GM23338 (cell line): ENCODE results near the gene SSMEM1. TPM values are rescaled to one million over a fixed set of nuclear protein-coding genes. Genes with fewer than 3 reads are reported as not detected.

Experiments
- ATAC-seq: fragments of 200-7000 bp; cut with Tn5 transposase; 3 replicates; pipeline ENCODE4 v1.9.1; 2020
- DNase-seq: peaks from one replicate; pipeline ENCODE4 v3.0.0-alpha.2; 2015; ENCODE audit warnings: low spot score
- H2AFZ ChIP-seq: fragments of 200-600 bp; sonication (generic); 2 replicates; pipeline ENCODE4 v1.8.0; 2016; ENCODE audit warnings: antibody characterized with exemption, mild to moderate bottlenecking, moderate library complexity
- H3F3A ChIP-seq: fragments of 200-600 bp; sonication (generic); replicated peaks from 2 replicates; pipeline ENCODE4 v1.8.0; 2017; ENCODE audit warnings: antibody characterized with exemption, mixed run types, low read depth
- H3K27ac ChIP-seq: fragments of 200-600 bp; sonication (generic); 2 replicates; pipeline ENCODE4 v1.6.1; 2016; ENCODE audit warnings: low read depth
- H3K27me3 ChIP-seq: fragments of 200-600 bp; sonication (generic); 2 replicates; pipeline ENCODE4 v1.8.0; 2016; ENCODE audit warnings: mild to moderate bottlenecking, mixed run types, moderate library complexity; ENCODE audit not compliant: insufficient read depth
- H3K36me3 ChIP-seq: fragments of 200-600 bp; sonication (generic); 2 replicates; pipeline ENCODE4 v1.8.0; 2016; ENCODE audit warnings: mild to moderate bottlenecking; ENCODE audit not compliant: insufficient read depth
- H3K4me1 ChIP-seq: fragments of 200-600 bp; sonication (generic); 2 replicates; pipeline ENCODE4 v1.8.0; 2016; ENCODE audit warnings: mild to moderate bottlenecking, moderate library complexity; ENCODE audit not compliant: insufficient read depth
- H3K4me2 ChIP-seq: fragments of 200-600 bp; sonication (generic); 2 replicates; pipeline ENCODE4 v1.7.1; 2017; ENCODE audit warnings: mixed run types
- H3K4me3 ChIP-seq: fragments of 200-600 bp; sonication (generic); 2 replicates; pipeline ENCODE4 v1.6.1; 2016; ENCODE audit warnings: mixed run types
- H3K79me2 ChIP-seq: fragments of 200-600 bp; sonication (generic); replicated peaks from 2 replicates; pipeline ENCODE4 v1.8.0; 2017; ENCODE audit warnings: mild to moderate bottlenecking; ENCODE audit not compliant: insufficient read depth
- H3K9me2 ChIP-seq: fragments of 200-600 bp; sonication (generic); 2 replicates; pipeline ENCODE4 v1.8.0; 2017; ENCODE audit not compliant: insufficient read depth
- H4K20me1 ChIP-seq: fragments of 200-600 bp; sonication (generic); replicated peaks from 2 replicates; pipeline ENCODE4 v1.8.0; 2017; ENCODE audit warnings: mild to moderate bottlenecking; ENCODE audit not compliant: insufficient read depth
- H3K27ac Mint-ChIP-seq: 2 replicates; pipeline ENCODE4 v1.8.0; 2020; ENCODE audit warnings: inconsistent platforms, mild to moderate bottlenecking, moderate library complexity, mixed read lengths
- H3K27me3 Mint-ChIP-seq: 3 replicates; pipeline ENCODE4 v1.8.0; 2022; ENCODE audit warnings: low read depth, mild to moderate bottlenecking, moderate library complexity, mixed read lengths, inconsistent platforms; ENCODE audit not compliant: insufficient read depth, poor library complexity
- H3K36me3 Mint-ChIP-seq: 3 replicates; pipeline ENCODE4 v1.8.0; 2021; ENCODE audit warnings: low read depth, mild to moderate bottlenecking, inconsistent platforms, moderate library complexity, mixed read lengths
- H3K4me1 Mint-ChIP-seq: 3 replicates; pipeline ENCODE4 v1.8.0; 2020; ENCODE audit warnings: mild to moderate bottlenecking, inconsistent platforms, mixed read lengths
- H3K4me3 Mint-ChIP-seq: 3 replicates; pipeline ENCODE4 v1.8.0; 2021; ENCODE audit warnings: moderate library complexity, mild to moderate bottlenecking, inconsistent platforms, mixed read lengths
- H3K9me3 Mint-ChIP-seq: 3 replicates; pipeline ENCODE4 v1.8.0; 2020; ENCODE audit warnings: moderate library complexity, mild to moderate bottlenecking, inconsistent platforms, mixed read lengths
- CREB1 ChIP-seq: fragments of 250-450 bp; sonication (Bioruptor Pico); IDR thresholded peaks from 2 replicates; pipeline ENCODE4 v1.5.0; 2020; ENCODE audit warnings: low read depth, mild to moderate bottlenecking, moderate library complexity
- EZH2 ChIP-seq: fragments of 200-600 bp; sonication (generic); IDR thresholded peaks from one replicate; pipeline ENCODE4 v1.8.0; 2017; ENCODE audit warnings: antibody characterized with exemption, mild to moderate bottlenecking, low read depth; ENCODE audit not compliant: unreplicated experiment
- EZH2phosphoT487 ChIP-seq: fragments of 200-600 bp; sonication (generic); IDR thresholded peaks from one replicate; pipeline ENCODE4 v1.8.1; 2018; ENCODE audit warnings: antibody characterized with exemption; ENCODE audit not compliant: unreplicated experiment
- JUNB ChIP-seq: IDR thresholded peaks from one replicate; pipeline ENCODE4 v1.6.1; 2016; ENCODE audit warnings: antibody characterized with exemption; ENCODE audit not compliant: unreplicated experiment
- NANOG ChIP-seq: IDR thresholded peaks from 2 replicates; pipeline ENCODE4 v1.6.1; 2016; ENCODE audit warnings: antibody characterized with exemption, borderline replicate concordance
- REST ChIP-seq: IDR thresholded peaks from one replicate; pipeline ENCODE4 v1.6.1; 2018; ENCODE audit warnings: antibody characterized with exemption; ENCODE audit not compliant: unreplicated experiment
- STAT1 ChIP-seq: IDR thresholded peaks from one replicate; pipeline ENCODE4 v1.6.1; 2016; ENCODE audit warnings: antibody characterized with exemption; ENCODE audit not compliant: unreplicated experiment
- ZNF114 ChIP-seq: fragments of 250-450 bp; sonication (Bioruptor Pico); IDR thresholded peaks from 2 replicates; pipeline ENCODE4 v1.5.0; 2020; ENCODE audit warnings: mild to moderate bottlenecking, moderate library complexity
- ZNF331 ChIP-seq: fragments of 250-450 bp; sonication (Bioruptor Pico); IDR thresholded peaks from 2 replicates; pipeline ENCODE4 v1.5.0; 2020; ENCODE audit warnings: low read depth, mild to moderate bottlenecking, moderate library complexity
- polyA plus RNA-seq: library from polyadenylated mRNA; unstranded; fragments of >200 nt; fragmentation: Nextera tagmentation; extraction: Ambion mirVana; gene quantifications from 2 replicates; pipeline ENCODE4 v1.2.1, GENCODE V29; 2016
- total RNA-seq: library from RNA; depleted of rRNA; stranded (reverse); fragments of >200 nt; shearing (Covaris generic); gene quantifications from 2 replicates; pipeline ENCODE4 v1.2.3, GENCODE V29; 2014
- TF ChIP-seq, protein P1 (sequence below): fragments of 250-450 bp; sonication (Bioruptor Pico); IDR thresholded peaks from 2 replicates; pipeline ENCODE4 v1.5.0; 2020; ENCODE audit warnings: mild to moderate bottlenecking, moderate library complexity

The SSMEM1 gene
- total and polyA plus RNA-seq, 2 experiments from 2014 or later, result not detected

DNA sequence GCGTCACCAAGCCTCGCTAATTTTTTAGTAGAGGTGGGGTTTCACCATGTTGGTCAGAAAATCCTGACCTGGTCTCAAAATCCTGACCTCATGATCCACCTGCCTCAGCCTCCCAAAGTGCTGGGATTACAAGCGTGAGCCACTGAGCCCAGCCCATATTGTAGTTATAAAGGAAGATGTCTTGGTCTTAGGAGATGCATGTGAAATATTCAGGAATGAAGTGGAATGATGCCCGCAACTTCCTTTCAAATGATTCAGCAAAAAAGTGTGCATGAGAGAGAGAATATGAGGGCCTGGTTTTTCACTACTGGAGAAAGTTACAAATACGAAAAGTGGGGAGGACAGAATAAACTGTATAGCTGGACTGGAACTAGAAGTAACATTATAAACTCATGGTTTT is 18.3 kb upstream of the SSMEM1 start (continued):
- no peak for TF ChIP-seq REST
- TF ChIP-seq ZNF331, result no peak

GRCh38 chr7:130191791-130192190 is 15.9 kb upstream of the SSMEM1 start:
- Mint-ChIP-seq H3K27ac (no peak overlapping the region), H3K4me3 (no peak overlapping the region), H3K9me3 (no peaks in the 10 kb centered on the region), H3K4me1 (no peaks in the 10 kb centered on the region), H3K27me3 (peaks cover 1% of the 10 kb centered on the region), H3K36me3 (peaks cover 36% of the 10 kb centered on the region)
- DNase-seq (no peak), ATAC-seq (no peak)
- Histone ChIP-seq H3K4me1 (no peaks in the 10 kb centered on the region), H3K27ac (no peak overlapping the region), H2AFZ (no peak overlapping the region), H3K79me2 (peaks cover 18% of the 10 kb centered on the region), H3K27me3 (no peaks in the 10 kb centered on the region), H3K4me3 (no peak overlapping the region), H3F3A (no peaks in the 10 kb centered on the region), H4K20me1 (0 out of 2 replicates have a peak, but pooled peaks cover 2% of the 10 kb centered on the region), H3K4me2 (no peak overlapping the region), H3K36me3 (peaks cover 4% of the 10 kb centered on the region), H3K9me2 (no peaks in the 10 kb centered on the region)
- TF ChIP-seq JUNB, result no peak
- no peak for TF ChIP-seq EZH2phosphoT487
- TF ChIP-seq NANOG, result no peak
- TF ChIP-seq STAT1, result no peak
- TF ChIP-seq CREB1 (CRISPR knock-in tag), result no peak

GRCh38 chr7:130195396-130195795 is 12.3 kb upstream of the SSMEM1 start:
- DNase-seq, result no peak

More at GRCh38 chr7:130195396-130195795, 12.3 kb upstream of the SSMEM1 start:
- Histone ChIP-seq H3K9me2 (no peaks in the 10 kb centered on the region), H2AFZ (no peak overlapping the region), H3K4me1 (no peaks in the 10 kb centered on the region), H4K20me1 (no peaks in the 10 kb centered on the region), H3K4me2 (no peak overlapping the region), H3K4me3 (no peak overlapping the region), H3F3A (no peaks in the 10 kb centered on the region), H3K27me3 (no peaks in the 10 kb centered on the region), H3K79me2 (no peaks in the 10 kb centered on the region), H3K36me3 (peaks cover 18% of the 10 kb centered on the region), H3K27ac (no peak overlapping the region)
- H3K27ac Mint-ChIP-seq, result no peak overlapping the region
- H3K36me3 Mint-ChIP-seq, result peaks cover 46% of the 10 kb centered on the region
- no peaks in the 10 kb centered on the region for H3K4me1 Mint-ChIP-seq
- no peak for ATAC-seq
- H3K9me3 Mint-ChIP-seq, result no peaks in the 10 kb centered on the region
- peaks cover 1% of the 10 kb centered on the region for H3K27me3 Mint-ChIP-seq
- no peak overlapping the region for H3K4me3 Mint-ChIP-seq
- TF ChIP-seq ZNF114, result no peak
- no peak for TF ChIP-seq ZNF331
- no peak for TF ChIP-seq CREB1 (CRISPR knock-in tag)
- TF ChIP-seq, protein P1, sequence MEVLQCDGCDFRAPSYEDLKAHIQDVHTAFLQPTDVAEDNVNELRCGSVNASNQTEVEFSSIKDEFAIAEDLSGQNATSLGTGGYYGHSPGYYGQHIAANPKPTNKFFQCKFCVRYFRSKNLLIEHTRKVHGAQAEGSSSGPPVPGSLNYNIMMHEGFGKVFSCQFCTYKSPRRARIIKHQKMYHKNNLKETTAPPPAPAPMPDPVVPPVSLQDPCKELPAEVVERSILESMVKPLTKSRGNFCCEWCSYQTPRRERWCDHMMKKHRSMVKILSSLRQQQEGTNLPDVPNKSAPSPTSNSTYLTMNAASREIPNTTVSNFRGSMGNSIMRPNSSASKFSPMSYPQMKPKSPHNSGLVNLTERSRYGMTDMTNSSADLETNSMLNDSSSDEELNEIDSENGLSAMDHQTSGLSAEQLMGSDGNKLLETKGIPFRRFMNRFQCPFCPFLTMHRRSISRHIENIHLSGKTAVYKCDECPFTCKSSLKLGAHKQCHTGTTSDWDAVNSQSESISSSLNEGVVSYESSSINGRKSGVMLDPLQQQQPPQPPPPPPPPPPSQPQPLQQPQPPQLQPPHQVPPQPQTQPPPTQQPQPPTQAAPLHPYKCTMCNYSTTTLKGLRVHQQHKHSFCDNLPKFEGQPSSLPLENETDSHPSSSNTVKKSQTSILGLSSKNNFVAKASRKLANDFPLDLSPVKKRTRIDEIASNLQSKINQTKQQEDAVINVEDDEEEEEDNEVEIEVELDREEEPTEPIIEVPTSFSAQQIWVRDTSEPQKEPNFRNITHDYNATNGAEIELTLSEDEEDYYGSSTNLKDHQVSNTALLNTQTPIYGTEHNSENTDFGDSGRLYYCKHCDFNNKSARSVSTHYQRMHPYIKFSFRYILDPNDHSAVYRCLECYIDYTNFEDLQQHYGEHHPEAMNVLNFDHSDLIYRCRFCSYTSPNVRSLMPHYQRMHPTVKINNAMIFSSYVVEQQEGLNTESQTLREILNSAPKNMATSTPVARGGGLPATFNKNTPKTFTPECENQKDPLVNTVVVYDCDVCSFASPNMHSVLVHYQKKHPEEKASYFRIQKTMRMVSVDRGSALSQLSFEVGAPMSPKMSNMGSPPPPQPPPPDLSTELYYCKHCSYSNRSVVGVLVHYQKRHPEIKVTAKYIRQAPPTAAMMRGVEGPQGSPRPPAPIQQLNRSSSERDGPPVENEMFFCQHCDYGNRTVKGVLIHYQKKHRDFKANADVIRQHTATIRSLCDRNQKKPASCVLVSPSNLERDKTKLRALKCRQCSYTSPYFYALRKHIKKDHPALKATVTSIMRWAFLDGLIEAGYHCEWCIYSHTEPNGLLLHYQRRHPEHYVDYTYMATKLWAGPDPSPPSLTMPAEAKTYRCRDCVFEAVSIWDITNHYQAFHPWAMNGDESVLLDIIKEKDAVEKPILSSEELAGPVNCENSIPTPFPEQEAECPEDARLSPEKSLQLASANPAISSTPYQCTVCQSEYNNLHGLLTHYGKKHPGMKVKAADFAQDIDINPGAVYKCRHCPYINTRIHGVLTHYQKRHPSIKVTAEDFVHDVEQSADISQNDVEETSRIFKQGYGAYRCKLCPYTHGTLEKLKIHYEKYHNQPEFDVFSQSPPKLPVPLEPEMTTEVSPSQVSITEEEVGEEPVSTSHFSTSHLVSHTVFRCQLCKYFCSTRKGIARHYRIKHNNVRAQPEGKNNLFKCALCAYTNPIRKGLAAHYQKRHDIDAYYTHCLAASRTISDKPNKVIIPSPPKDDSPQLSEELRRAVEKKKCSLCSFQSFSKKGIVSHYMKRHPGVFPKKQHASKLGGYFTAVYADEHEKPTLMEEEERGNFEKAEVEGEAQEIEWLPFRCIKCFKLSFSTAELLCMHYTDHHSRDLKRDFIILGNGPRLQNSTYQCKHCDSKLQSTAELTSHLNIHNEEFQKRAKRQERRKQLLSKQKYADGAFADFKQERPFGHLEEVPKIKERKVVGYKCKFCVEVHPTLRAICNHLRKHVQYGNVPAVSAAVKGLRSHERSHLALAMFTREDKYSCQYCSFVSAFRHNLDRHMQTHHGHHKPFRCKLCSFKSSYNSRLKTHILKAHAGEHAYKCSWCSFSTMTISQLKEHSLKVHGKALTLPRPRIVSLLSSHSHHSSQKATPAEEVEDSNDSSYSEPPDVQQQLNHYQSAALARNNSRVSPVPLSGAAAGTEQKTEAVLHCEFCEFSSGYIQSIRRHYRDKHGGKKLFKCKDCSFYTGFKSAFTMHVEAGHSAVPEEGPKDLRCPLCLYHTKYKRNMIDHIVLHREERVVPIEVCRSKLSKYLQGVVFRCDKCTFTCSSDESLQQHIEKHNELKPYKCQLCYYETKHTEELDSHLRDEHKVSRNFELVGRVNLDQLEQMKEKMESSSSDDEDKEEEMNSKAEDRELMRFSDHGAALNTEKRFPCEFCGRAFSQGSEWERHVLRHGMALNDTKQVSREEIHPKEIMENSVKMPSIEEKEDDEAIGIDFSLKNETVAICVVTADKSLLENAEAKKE (CRISPR knock-in tag), result no peak
- no peak for TF ChIP-seq EZH2phosphoT487
- TF ChIP-seq STAT1, result no peak
- no peak for TF ChIP-seq EZH2
